ENCODE data around the gene CENPVL1.
"Not testable (repeated sequence)": the region's sequence is repeated elsewhere in the genome, so short reads cannot be mapped to it uniquely, and the experiment has no call there.

Gene CENPVL1

DNA sequence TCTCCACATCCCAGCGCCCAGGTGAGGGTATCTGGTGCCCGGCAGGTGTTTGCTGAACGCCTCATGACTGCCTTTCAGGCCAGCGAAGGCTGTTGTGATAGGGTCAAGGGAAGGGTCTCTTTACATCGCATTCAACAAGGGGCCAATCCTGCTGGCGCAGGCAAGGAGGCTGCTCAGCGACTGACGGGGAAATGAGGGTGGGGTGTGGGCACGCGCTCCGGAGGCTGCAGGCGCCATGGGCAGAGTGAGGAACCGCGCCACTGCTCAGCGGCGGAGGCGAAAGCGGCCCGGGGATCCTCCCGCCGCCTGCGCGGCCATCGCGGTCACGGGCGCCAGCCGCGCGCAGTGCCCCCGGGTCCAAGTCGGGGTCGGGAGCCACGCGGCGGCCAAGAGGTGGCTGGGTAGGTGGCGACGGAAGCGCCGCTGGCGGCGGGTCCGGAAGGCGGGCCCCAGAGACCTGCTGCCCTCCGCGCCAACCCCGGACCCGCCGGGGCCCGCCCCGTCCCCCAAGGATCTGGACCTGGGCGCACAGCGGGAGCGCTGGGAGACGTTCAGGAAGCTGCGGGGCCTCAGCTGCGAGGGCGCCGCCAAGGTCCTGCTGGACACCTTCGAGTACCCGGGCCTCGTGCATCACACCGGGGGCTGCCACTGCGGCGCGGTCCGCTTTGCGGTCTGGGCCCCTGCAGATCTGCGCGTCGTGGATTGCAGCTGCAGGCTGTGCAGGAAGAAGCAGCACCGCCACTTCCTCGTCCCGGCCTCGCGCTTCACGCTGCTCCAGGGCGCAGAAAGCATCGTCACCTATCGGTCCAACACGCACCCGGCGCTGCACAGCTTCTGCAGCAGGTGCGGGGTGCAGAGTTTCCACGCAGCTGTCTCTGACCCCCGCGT, at the start of gene CENPVL1:
TSS of gene CENPVL1 (plus strand) at position 236 of the 888 bp plus-strand sequence. CDS start at position 236, 0 bp downstream.
- DNase-seq, result not testable (repeated sequence)

DNA sequence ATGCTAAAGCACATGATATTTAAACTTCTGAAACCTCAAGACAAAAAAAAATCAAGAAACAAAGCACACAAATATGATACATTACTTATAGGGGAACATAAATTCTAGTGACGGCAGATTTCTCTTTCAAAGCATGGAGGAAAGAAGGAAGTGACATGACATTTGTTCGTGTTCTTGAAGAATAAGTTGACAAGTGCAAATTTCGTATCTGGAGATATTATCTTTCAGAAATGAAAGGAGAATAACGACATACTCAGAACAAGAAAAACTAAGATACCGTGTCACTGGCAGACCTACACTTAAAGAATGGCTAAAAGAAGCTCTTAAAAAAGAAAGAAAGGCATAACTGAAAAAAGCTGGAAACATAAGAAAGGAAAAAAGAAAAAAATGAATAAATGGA, 44.3 kb upstream of the CENPVL1 start:
- no peak for DNase-seq

DNA sequence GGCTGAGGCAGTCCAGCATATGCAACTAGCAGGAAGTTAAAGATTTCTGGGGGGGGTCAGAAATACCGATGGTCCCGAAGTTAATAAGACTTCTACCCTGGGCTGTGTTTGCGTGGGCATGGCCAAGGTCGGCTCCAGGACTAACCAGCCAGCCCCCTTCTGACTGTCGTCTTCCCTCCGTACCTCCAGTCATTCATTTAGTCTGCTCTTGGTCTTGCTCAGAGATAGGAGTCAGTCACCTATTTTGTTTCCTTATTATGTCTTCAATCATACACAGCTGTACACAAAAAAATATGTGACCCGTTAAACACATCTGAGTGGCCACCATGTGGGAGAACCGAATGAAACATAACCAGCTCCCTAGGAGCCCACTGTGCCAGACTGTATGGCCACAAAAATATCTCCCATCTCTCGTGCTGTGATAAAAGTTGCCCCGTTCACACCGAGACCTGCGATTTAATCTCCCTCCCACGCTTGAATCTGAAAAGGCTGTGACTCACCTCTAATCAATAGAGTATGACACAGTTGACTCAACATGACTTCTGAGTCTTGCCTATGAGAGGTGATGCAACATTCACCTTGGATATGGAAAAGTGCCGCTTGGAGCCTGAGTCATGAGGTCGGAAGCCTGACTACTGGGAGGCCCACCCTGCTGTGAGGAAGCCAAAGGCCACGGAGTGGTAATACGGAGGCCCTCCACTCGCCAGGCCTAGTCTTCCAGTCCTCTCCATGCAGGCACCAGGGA, 30.5 kb upstream of the CENPVL1 start:
- DNase-seq, result not testable (repeated sequence)

DNA sequence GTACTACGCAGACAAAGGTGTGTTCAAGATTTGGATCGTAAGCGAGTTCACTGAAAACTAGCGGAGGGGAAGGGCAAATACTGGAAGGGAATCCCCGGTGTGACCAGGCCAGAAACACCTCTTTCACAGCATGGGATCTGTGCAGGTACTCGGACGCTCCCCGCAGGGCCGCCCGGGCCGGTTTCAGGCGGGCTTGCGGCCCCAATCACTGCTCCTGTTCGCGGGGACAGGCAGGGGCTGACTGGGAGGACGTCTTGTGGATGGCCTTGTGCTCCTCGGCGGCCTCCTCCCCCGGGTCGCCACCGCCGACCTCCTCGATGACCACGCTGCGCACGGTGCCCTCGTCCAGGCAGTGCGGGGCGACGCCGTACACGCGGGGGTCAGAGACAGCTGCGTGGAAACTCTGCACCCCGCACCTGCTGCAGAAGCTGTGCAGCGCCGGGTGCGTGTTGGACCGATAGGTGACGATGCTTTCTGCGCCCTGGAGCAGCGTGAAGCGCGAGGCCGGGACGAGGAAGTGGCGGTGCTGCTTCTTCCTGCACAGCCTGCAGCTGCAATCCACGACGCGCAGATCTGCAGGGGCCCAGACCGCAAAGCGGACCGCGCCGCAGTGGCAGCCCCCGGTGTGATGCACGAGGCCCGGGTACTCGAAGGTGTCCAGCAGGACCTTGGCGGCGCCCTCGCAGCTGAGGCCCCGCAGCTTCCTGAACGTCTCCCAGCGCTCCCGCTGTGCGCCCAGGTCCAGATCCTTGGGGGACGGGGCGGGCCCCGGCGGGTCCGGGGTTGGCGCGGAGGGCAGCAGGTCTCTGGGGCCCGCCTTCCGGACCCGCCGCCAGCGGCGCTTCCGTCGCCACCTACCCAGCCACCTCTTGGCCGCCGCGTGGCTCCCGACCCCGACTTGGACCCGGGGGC, 28.2 kb upstream of the CENPVL1 start:
- not testable (repeated sequence) for DNase-seq

DNA sequence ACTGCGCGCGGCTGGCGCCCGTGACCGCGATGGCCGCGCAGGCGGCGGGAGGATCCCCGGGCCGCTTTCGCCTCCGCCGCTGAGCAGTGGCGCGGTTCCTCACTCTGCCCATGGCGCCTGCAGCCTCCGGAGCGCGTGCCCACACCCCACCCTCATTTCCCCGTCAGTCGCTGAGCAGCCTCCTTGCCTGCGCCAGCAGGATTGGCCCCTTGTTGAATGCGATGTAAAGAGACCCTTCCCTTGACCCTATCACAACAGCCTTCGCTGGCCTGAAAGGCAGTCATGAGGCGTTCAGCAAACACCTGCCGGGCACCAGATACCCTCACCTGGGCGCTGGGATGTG, 27.6 kb upstream of the CENPVL1 start, which contains the start of gene CENPVL2:
TSS of gene CENPVL2 (minus strand) at position 112 of the 343 bp plus-strand sequence. CDS start at position 112, 0 bp downstream.
- not testable (repeated sequence) for DNase-seq

DNA sequence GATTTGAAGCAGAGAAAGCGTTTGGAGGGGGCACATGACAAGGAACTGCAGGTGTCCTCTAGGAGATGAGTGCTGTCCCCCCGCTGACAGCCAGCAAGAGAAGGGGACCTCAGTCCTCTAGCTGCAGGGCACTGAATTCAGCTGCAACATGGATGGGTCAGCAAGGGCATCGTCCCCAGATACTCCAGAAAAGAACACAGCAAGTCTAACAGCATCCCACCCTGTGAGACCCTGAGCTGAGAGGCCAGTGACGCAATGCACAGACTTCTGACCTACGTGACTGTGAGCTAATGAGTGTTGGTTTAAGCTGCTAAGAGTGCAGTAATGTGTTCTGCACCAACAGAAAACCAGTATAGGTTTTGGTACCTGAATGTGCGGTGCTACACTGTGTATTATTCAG, 16.1 kb upstream of the CENPVL1 start:
- no peak for DNase-seq

DNA sequence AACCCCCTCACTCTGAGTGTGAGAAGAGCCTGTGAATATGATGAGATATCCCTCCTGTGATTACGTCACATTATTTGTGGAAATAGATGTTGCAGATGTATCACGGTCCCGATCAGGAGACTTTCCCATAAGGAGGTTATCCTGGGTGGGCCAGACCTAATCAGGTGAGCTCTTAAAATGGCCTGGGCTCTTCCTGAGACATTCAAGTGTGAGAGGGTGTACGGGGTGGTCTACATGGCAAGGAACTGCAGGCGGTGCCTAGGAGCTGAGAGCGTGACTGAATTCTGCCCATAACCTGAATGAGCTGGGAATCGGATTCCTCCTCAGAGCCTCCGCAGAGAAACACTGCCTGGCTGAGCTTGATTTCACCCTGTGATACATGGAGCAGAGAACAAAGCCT, 12.9 kb upstream of the CENPVL1 start:
- no peak for DNase-seq

DNA sequence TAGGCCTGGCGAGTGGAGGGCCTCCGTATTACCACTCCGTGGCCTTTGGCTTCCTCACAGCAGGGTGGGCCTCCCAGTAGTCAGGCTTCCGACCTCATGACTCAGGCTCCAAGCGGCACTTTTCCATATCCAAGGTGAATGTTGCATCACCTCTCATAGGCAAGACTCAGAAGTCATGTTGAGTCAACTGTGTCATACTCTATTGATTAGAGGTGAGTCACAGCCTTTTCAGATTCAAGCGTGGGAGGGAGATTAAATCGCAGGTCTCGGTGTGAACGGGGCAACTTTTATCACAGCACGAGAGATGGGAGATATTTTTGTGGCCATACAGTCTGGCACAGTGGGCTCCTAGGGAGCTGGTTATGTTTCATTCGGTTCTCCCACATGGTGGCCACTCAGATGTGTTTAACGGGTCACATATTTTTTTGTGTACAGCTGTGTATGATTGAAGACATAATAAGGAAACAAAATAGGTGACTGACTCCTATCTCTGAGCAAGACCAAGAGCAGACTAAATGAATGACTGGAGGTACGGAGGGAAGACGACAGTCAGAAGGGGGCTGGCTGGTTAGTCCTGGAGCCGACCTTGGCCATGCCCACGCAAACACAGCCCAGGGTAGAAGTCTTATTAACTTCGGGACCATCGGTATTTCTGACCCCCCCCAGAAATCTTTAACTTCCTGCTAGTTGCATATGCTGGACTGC, 2.8 kb downstream of the CENPVL1 start:
- DNase-seq, result not testable (repeated sequence)

DNA sequence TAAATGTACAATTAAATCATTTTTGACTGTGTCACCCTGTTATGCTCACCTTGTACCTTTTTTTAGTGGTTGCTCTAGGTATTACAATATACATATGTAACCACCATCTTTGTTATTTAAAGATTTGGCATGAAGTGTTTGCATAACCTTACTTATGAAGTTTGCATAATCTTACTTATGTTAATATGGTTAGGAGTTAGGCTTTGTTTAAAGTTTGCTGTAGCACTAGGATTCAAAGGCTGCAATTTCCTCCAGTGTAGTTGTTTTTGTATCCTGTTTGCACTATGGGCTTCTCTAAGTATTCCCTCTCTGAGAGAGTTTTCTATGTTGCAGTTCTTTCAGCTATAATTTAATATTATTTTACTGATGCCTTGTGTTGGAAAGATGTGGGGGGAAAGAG, 17.9 kb downstream of the CENPVL1 start:
- DNase-seq, result no peak

DNA sequence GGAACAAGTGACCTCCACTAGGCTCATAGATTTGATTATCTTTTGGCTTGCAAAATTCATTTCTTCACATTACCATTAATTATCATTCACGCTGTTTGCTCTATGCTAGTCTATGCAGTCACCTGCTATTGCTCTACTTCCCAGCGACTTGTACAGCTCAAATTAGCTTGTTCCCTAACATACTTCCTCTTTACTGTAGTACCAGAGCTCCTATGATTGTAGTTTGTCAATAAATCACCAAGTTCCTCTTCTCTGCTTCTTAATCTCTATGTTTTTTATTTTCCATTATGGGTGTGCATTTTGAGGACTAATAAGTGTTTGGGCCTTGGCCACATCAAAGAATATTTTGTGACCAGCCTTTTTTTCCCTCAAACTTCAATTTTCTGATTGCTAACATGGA, 26.8 kb downstream of the CENPVL1 start:
- DNase-seq, result no peak

DNA sequence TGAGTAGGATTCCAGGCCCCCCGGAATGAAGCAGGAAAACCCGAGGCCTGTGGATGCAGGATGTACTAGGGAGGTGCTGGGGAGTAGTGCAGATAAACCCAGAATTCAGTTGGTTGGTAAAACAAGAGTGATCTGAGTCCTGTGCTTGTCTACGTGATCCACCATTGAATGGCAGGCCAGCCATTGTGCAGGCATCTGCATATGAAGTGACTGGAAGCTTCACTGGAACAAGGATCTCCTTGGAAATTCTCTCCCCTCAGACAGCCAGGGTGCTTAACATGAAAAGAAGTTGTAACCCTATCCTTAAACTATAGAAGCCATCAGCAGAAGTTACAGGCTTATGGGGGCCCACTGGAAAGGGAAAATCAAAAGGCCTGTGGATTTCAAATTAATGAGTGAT, 32.3 kb downstream of the CENPVL1 start:
- no peak for DNase-seq

DNA sequence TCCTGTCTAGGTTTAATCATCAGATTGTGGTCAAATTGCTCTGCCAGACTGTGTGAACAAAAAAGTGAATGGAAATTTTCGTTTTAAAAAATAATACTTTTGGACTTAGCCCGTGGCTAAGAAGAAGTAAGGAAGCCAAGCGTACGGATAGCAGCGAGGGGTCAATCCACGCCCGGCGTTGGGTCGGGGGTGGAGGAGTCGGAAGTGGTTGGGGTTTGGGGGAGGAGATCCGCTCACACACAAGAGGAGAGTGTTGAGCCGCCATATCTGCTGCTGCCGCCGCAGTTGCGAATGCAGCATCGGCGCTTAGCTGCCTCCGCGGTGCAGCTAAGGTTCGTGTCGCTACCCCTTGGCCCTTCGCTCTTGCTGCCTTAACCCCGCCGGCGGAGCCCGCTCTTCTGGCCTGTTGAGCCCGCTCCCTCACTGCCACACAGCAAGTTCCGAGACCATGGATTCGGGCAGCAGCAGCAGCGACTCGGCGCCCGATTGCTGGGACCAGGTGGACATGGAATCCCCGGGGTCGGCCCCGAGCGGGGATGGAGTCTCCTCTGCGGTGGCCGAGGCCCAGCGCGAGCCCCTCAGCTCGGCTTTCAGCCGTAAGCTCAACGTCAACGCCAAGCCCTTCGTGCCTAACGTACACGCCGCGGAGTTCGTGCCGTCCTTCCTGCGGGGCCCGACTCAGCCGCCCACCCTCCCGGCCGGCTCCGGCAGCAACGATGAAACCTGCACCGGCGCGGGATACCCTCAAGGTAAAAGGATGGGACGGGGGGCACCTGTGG, 33.1 kb downstream of the CENPVL1 start, which contains the start of gene GSPT2:
TSS of gene GSPT2 (plus strand) at position 264 of the 779 bp plus-strand sequence. CDS start at position 449, 185 bp downstream.
- DNase-seq, result peak; percentile 67 to 70

DNA sequence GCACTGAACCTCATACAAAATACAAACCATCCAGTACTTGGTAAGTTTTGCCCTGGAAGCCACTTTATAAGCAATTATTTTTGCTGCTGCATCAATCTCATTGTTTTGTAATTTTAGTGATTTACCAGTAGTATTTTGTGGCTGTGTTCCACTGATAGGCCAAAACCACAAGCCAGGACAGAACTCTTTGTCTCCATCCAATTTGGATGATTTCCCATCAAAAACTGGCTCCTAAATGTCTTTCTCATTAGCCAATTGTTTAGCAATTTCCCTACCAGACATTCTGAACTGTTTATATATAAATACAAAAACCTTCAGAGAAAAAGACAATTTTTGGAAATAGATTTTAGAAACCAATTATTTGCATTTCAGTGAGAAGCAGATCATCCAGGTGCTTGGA, 37.4 kb downstream of the CENPVL1 start:
- DNase-seq, result no peak

DNA sequence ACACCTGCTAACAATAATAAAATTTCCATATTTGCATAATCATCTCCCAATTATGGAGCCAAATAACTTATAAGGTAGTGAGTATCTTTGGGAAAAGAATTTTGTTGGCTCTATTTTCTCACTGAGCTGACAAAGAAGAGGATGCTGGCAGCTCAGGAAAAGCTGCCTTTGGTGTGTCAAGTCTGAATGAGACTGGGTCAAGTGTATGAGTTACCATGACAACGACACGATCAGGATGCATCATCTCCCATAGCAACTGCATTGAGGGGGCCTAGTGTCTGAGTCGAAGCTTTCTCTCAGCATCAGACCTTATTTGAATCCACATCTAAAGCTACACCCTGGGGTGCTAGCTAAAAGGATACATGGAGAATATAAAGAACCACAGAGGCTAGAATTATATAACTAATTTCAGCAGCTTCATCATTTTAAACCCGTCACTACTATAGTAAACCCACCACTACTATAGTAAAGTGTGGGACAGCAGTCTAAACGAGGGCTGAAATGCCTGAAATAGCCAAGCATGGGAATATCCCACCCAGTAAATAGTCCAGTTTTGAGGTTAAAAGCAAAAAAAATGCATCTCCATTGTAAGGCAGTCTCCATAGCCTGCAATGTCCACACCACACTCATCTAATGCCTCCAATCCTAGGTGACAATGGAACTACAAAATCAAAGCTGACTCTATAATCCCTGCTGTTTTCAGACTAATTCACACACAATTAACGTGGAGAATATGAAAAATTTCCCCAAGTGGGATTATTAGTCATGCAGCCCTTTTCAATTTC, 48.9 kb downstream of the CENPVL1 start:
- no peak for DNase-seq

DNA sequence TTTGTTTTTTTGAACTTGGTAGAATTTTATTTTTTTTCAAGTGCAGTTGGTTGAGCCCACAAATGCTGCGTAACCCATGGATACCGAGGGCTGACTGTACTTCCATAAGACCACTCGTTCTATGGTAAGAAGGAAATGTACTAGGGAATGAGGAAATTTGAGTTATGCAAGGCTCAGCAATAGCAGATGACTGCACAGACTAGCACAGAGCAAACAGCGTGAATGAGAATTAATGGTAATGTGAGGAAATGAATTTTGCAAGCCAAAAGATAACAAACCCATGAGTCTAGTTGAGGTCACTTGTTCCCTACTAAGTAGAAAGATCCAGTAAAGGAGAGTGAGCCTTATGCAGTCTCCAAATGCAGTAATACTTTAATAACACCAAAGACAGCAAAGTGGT, 50.3 kb downstream of the CENPVL1 start:
- DNase-seq, result no peak

All from activated T-cell treated with anti-CD3 and anti-CD28 coated beads, Interleukin-2, amount 50 U/mL, for 48 hours (primary cell).